ENCODE results near the gene GRID2. TPM values are rescaled to one million over a fixed set of nuclear protein-coding genes. Genes with fewer than 3 reads are reported as not detected.

The GRID2 gene
- total and polyA plus RNA-seq, 9 of the 15 experiments (the other 6 are each of a cell fraction or from before 2014, with no cell fraction given): 0.04 TPM; not detected in 7

GRCh38 chr4:92968556-92968955 is 664.8 kb downstream of the GRID2 start:
- no peak for ATAC-seq
- no peak for TF ChIP-seq PHTF2 (CRISPR knock-in tag; IDR thresholded peaks at IDR 0.05)
- no peak for TF ChIP-seq PPARD (CRISPR knock-in tag; IDR thresholded peaks at IDR 0.05)
- TF ChIP-seq, protein P1, sequence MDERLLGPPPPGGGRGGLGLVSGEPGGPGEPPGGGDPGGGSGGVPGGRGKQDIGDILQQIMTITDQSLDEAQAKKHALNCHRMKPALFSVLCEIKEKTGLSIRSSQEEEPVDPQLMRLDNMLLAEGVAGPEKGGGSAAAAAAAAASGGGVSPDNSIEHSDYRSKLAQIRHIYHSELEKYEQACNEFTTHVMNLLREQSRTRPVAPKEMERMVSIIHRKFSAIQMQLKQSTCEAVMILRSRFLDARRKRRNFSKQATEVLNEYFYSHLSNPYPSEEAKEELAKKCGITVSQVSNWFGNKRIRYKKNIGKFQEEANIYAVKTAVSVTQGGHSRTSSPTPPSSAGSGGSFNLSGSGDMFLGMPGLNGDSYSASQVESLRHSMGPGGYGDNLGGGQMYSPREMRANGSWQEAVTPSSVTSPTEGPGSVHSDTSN (CRISPR knock-in tag; IDR thresholded peaks at IDR 0.05; ENCODE audit: low read depth): no peak
- TF ChIP-seq, protein P1 (tag; conservative IDR thresholded peaks at IDR 0.05; ENCODE audit: low read depth): no peak
- TF ChIP-seq ZNF133 (CRISPR knock-in tag; IDR thresholded peaks at IDR 0.05): no peak
- TF ChIP-seq, protein P2, sequence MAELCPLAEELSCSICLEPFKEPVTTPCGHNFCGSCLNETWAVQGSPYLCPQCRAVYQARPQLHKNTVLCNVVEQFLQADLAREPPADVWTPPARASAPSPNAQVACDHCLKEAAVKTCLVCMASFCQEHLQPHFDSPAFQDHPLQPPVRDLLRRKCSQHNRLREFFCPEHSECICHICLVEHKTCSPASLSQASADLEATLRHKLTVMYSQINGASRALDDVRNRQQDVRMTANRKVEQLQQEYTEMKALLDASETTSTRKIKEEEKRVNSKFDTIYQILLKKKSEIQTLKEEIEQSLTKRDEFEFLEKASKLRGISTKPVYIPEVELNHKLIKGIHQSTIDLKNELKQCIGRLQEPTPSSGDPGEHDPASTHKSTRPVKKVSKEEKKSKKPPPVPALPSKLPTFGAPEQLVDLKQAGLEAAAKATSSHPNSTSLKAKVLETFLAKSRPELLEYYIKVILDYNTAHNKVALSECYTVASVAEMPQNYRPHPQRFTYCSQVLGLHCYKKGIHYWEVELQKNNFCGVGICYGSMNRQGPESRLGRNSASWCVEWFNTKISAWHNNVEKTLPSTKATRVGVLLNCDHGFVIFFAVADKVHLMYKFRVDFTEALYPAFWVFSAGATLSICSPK (IDR thresholded peaks at IDR 0.05; ENCODE audit: borderline replicate concordance): no peak
- no peak for TF ChIP-seq HNRNPH1 (optimal IDR thresholded peaks at IDR 0.05; ENCODE audit: low read depth, low read length)
- no peak for TF ChIP-seq TSHZ1 (CRISPR knock-in tag; IDR thresholded peaks at IDR 0.05)
- TF ChIP-seq, protein P3, sequence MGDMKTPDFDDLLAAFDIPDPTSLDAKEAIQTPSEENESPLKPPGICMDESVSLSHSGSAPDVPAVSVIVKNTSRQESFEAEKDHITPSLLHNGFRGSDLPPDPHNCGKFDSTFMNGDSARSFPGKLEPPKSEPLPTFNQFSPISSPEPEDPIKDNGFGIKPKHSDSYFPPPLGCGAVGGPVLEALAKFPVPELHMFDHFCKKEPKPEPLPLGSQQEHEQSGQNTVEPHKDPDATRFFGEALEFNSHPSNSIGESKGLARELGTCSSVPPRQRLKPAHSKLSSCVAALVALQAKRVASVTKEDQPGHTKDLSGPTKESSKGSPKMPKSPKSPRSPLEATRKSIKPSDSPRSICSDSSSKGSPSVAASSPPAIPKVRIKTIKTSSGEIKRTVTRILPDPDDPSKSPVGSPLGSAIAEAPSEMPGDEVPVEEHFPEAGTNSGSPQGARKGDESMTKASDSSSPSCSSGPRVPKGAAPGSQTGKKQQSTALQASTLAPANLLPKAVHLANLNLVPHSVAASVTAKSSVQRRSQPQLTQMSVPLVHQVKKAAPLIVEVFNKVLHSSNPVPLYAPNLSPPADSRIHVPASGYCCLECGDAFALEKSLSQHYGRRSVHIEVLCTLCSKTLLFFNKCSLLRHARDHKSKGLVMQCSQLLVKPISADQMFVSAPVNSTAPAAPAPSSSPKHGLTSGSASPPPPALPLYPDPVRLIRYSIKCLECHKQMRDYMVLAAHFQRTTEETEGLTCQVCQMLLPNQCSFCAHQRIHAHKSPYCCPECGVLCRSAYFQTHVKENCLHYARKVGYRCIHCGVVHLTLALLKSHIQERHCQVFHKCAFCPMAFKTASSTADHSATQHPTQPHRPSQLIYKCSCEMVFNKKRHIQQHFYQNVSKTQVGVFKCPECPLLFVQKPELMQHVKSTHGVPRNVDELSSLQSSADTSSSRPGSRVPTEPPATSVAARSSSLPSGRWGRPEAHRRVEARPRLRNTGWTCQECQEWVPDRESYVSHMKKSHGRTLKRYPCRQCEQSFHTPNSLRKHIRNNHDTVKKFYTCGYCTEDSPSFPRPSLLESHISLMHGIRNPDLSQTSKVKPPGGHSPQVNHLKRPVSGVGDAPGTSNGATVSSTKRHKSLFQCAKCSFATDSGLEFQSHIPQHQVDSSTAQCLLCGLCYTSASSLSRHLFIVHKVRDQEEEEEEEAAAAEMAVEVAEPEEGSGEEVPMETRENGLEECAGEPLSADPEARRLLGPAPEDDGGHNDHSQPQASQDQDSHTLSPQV (IDR thresholded peaks at IDR 0.05): no peak
- TF ChIP-seq ILK (tag; IDR thresholded peaks at IDR 0.05; ENCODE audit: borderline replicate concordance, low read depth): no peak

More at GRCh38 chr4:92968556-92968955, 664.8 kb downstream of the GRID2 start:
- no peaks in the 10 kb centered on the region for H3K36me3 ChIP-seq (ENCODE audit: control insufficient read depth, insufficient read depth, low read length)
- H3K4me3 ChIP-seq: no peak overlapping the region
- CTCF ChIA-PET (ENCODE audit: low intra/inter-chr PET ratio): no interaction called here
- no peaks in the 10 kb centered on the region for H3K27me3 ChIP-seq (ENCODE audit: control insufficient read depth in 2 of 2, insufficient read depth in 2 of 2, low read length in 2 of 2)
- H3K79me2 ChIP-seq (ENCODE audit: control insufficient read depth, insufficient read depth, low read length): no peaks in the 10 kb centered on the region
- H3K4me2 ChIP-seq (ENCODE audit: insufficient read depth, low read length): no peak overlapping the region
- no peak overlapping the region for H2AFZ ChIP-seq (ENCODE audit: low read depth, low read length)
- in situ Hi-C loops (cut with MboI): no loop called here
- no peak overlapping the region for H3K27ac ChIP-seq (ENCODE audit: extremely low read depth, low read depth, low read length)
- no peaks in the 10 kb centered on the region for H3K9me1 ChIP-seq (ENCODE audit: control insufficient read depth, insufficient read depth, low read length)
- 0% methylated on average over 1 of the region's 1 CpG for WGBS (ENCODE audit: insufficient coverage, low coverage, missing lambda C conversion rate)
- H3K4me1 ChIP-seq (replicated peaks in 1 of 2; ENCODE audit: control insufficient read depth in 2 of 2, insufficient read depth in 2 of 2, low read length in 2 of 2): no peaks in the 10 kb centered on the region
- FAIRE-seq (no peak), DNase-seq (ENCODE audit: extremely low read depth in 1 of 4, low spot score in 3 of 4) (no peak)
- intact Hi-C loops (cut with micrococcal nuclease): no loop called here
- no peak overlapping the region for H3K9ac ChIP-seq (ENCODE audit: insufficient read depth in 1 of 2, low read depth in 2 of 2, low read length in 2 of 2)
- H3K9me3 ChIP-seq (replicated peaks; ENCODE audit: control insufficient read depth, insufficient read depth, low read depth, low read length): no peaks in the 10 kb centered on the region
- no peaks in the 10 kb centered on the region for H4K20me1 ChIP-seq (replicated peaks; ENCODE audit: control insufficient read depth, insufficient read depth, low read length)
- POLR2A ChIA-PET: no interaction called here
- BruUV-seq (replicated peaks): no TSS peak
